OCI-LY7 (cell line): ENCODE measurements around the gene TUB.

ENCODE experiments used
- EZH2phosphoT487 ChIP-seq: fragments of 200-600 bp; sonication (generic); IDR thresholded peaks from 2 replicates; pipeline ENCODE4 v1.6.1; 2018; ENCODE audit warnings: low read depth, borderline replicate concordance, mild to moderate bottlenecking, mixed run types, antibody characterized with exemption, low read length, moderate library complexity, mixed read lengths
- TF ChIP-seq, protein P1 (sequence below): fragments of 200-600 bp; sonication (generic); conservative IDR thresholded peaks from 2 replicates; pipeline ENCODE4 v1.5.1; 2014; ENCODE audit warnings: mild to moderate bottlenecking, antibody characterized with exemption, low read length, moderate library complexity, mixed read lengths

DNA sequence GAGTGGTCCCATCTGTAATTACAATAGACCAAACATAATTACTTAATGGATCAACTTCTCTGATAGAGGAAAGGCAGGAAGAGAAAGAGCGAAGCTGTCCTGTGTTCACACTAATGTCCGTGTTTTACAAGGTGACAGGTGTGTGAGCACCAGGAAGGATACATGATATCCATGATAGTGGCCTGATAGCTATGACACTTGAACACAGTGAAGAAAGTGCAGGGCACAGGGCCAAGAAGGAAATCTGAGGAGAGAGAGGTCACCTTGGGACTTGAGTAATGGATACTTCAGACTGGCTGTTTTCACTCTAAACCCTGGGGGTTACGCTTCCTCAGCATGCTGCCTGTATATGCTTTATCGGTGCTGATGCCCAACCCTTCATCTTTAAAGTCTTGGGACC, 29.4 kb downstream of the TUB start:
- TF ChIP-seq, protein P1, sequence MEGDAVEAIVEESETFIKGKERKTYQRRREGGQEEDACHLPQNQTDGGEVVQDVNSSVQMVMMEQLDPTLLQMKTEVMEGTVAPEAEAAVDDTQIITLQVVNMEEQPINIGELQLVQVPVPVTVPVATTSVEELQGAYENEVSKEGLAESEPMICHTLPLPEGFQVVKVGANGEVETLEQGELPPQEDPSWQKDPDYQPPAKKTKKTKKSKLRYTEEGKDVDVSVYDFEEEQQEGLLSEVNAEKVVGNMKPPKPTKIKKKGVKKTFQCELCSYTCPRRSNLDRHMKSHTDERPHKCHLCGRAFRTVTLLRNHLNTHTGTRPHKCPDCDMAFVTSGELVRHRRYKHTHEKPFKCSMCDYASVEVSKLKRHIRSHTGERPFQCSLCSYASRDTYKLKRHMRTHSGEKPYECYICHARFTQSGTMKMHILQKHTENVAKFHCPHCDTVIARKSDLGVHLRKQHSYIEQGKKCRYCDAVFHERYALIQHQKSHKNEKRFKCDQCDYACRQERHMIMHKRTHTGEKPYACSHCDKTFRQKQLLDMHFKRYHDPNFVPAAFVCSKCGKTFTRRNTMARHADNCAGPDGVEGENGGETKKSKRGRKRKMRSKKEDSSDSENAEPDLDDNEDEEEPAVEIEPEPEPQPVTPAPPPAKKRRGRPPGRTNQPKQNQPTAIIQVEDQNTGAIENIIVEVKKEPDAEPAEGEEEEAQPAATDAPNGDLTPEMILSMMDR: no peak
- no peak for TF ChIP-seq EZH2phosphoT487
